Measurements from ENCODE around the gene C2CD3. TPM values are rescaled to one million over a fixed set of nuclear protein-coding genes. Genes with fewer than 3 reads are reported as not detected.
A peak's percentile ranks its signal among the peaks of the same experiment; 100 is the strongest.
"Not testable (repeated sequence)": the region's sequence is repeated elsewhere in the genome, so short reads cannot be mapped to it uniquely, and the experiment has no call there.

C2CD3 gene
- total and polyA plus RNA-seq, 10 of the 15 experiments (the other 5 are each of a cell fraction or from before 2014, with no cell fraction given): 2.3 to 24.0 (median 16.3) TPM

- H3K4me2 ChIP-seq (ENCODE audit: control insufficient read depth, insufficient read depth); in situ Hi-C loops (cut with MboI): not testable (repeated sequence)
- SMC1A ChIA-PET (ENCODE audit: uncharacterized antibody, unreplicated experiment): interaction anchor here (1.4 kb wide), 1 partner anchor 96 kb away, joined by 3 read pairs; no protein-coding TSS in a partner anchor
These were observed 185.1 kb downstream of the C2CD3 start for GRCh38 chr11:73985661-73986060.

GRCh38 chr11:73983741-73984538 lies 186.9 kb downstream of the C2CD3 start:
- no peaks in the 10 kb centered on the region for H3K27me3 ChIP-seq (replicated peaks in 1 of 2; ENCODE audit: control insufficient read depth in 2 of 2, insufficient read depth in 2 of 2, low read length in 1 of 2)
- peak overlapping the region; percentile 99 for H3K4me2 ChIP-seq (ENCODE audit: control insufficient read depth, insufficient read depth)
- BruUV-seq (replicated peaks): TSS peak; percentile 93
- H3K4me1 ChIP-seq (ENCODE audit: control insufficient read depth, insufficient read depth, low read length): peaks cover 29% of the 10 kb centered on the region
- ChIA-PET POLR2A (interaction anchor here (1.5 kb wide), 1 partner anchor 11 kb away, joined by 3 read pairs; no protein-coding TSS in a partner anchor), CTCF (no interaction called here), RAD21 (ENCODE audit: unreplicated experiment) (interaction anchor here (4.9 kb wide), 1 partner anchor 8 kb away, joined by 47 read pairs; no protein-coding TSS in a partner anchor), SMC1A (ENCODE audit: uncharacterized antibody, unreplicated experiment) (interaction anchor here (0.6 to 5.5 kb wide), 5 partner anchors 7 to 129 kb away, joined by 3 to 49 read pairs (median 6); no protein-coding TSS in a partner anchor)
- H3K9ac ChIP-seq (ENCODE audit: control insufficient read depth, insufficient read depth, low read length): peak overlapping the region; percentile 85
- 63% methylated on average over 18 of the region's 18 CpGs for WGBS (ENCODE audit: insufficient coverage, insufficient replicate concordance, low lambda C conversion rate, missing lambda C conversion rate)
- H3K36me3 ChIP-seq (ENCODE audit: control insufficient read depth in 2 of 2, insufficient read depth in 2 of 2, low read length in 1 of 2): no peaks in the 10 kb centered on the region
- peak overlapping the region; percentile 79 for H3K4me3 ChIP-seq
- ATAC-seq (no peak), FAIRE-seq (no peak), DNase-seq (ENCODE audit: low read depth, low spot score) (no peak)
- peak overlapping the region; percentile 85 for H3K27ac ChIP-seq (ENCODE audit: control insufficient read depth, insufficient read depth)
- H4K20me1 ChIP-seq (ENCODE audit: control insufficient read depth, insufficient read depth): no peaks in the 10 kb centered on the region
- peaks cover 38% of the 10 kb centered on the region for H3K79me2 ChIP-seq (ENCODE audit: control insufficient read depth, insufficient read depth, low read length)
- H3K9me3 ChIP-seq (replicated peaks; ENCODE audit: control insufficient read depth, insufficient read depth, low read length): no peaks in the 10 kb centered on the region
- peak overlapping the region; percentile 84 for H2AFZ ChIP-seq (ENCODE audit: control insufficient read depth, low read depth, low read length)
- intact Hi-C loops (cut with micrococcal nuclease; ENCODE audit: unreplicated experiment): loop anchor here (5.0 kb wide), 2 partner anchors 38 to 188 kb away; partner anchors contain the start of genes C2CD3 and PPME1
- TF ChIP-seq ATF7 (IDR thresholded peaks at IDR 0.05; ENCODE audit: low read depth): no peak
- peak; percentile 66; the same call in 1 of the 2 replicates for TF ChIP-seq SPI1 (IDR thresholded peaks at IDR 0.05; ENCODE audit: borderline replicate concordance, insufficient read depth, low read depth, low read length)
- TF ChIP-seq STAT1 (conservative IDR thresholded peaks at IDR 0.05): 0 out of 2 replicates have a peak, but pooled peaks have one; percentile 23
- TF ChIP-seq BCL3 (IDR thresholded peaks at IDR 0.05; ENCODE audit: borderline replicate concordance, insufficient read depth, low read depth, low read length, poor library complexity, severe bottlenecking): no peak
- TF ChIP-seq MLLT1 (IDR thresholded peaks at IDR 0.05): peak; percentile 88
- no peak for TF ChIP-seq NFYA (IDR thresholded peaks at IDR 0.05; ENCODE audit: borderline replicate concordance, low read depth, low read length)
- in situ Hi-C loops (cut with MboI): no loop called here

More at GRCh38 chr11:73985661-73986060, 185.1 kb downstream of the C2CD3 start:
- ATAC-seq; BruUV-seq (replicated peaks); H4K20me1 ChIP-seq (ENCODE audit: control insufficient read depth, insufficient read depth); H3K27me3 ChIP-seq (replicated peaks in 1 of 2; ENCODE audit: control insufficient read depth in 2 of 2, insufficient read depth in 2 of 2, low read length in 1 of 2); H3K9me3 ChIP-seq (replicated peaks; ENCODE audit: control insufficient read depth, insufficient read depth, low read length); H3K27ac ChIP-seq (ENCODE audit: control insufficient read depth, insufficient read depth); DNase-seq (ENCODE audit: low read depth, low spot score); intact Hi-C loops (cut with micrococcal nuclease; ENCODE audit: unreplicated experiment); POLR2A ChIA-PET; H3K4me3 ChIP-seq; H3K9ac ChIP-seq (ENCODE audit: control insufficient read depth, insufficient read depth, low read length); H3K36me3 ChIP-seq (ENCODE audit: control insufficient read depth in 2 of 2, insufficient read depth in 2 of 2, low read length in 1 of 2); FAIRE-seq; H2AFZ ChIP-seq (ENCODE audit: control insufficient read depth, low read depth, low read length): not testable (repeated sequence)
- peaks cover 22% of the 10 kb centered on the region for H3K79me2 ChIP-seq (ENCODE audit: control insufficient read depth, insufficient read depth, low read length)
- WGBS (ENCODE audit: insufficient coverage, insufficient replicate concordance, low lambda C conversion rate, missing lambda C conversion rate): 100% methylated on average over 4 of the region's 4 CpGs
- RAD21 ChIA-PET (ENCODE audit: unreplicated experiment): interaction anchor here (1.4 kb wide), 1 partner anchor 19 kb away, joined by 3 read pairs; no protein-coding TSS in a partner anchor
- peaks cover 19% of the 10 kb centered on the region for H3K4me1 ChIP-seq (ENCODE audit: control insufficient read depth, insufficient read depth, low read length)
- CTCF ChIA-PET: interaction anchor here (0.6 kb wide), 1 partner anchor 13 kb away, joined by 5 read pairs; no protein-coding TSS in a partner anchor
